Measurements from ENCODE around the gene TEX13D. TPM values are rescaled to one million over a fixed set of nuclear protein-coding genes. Genes with fewer than 3 reads are reported as not detected.

Gene TEX13D
- total RNA-seq (ENCODE audit: low replicate concordance) = not detected in 2 replicates

GRCh38 chrX:124332481-124333424 lies at the start of gene TEX13D:
TEX13D (plus strand) TSS chrX:124332660; CDS start chrX:124332918, 258 bp downstream.

GRCh38 chrX:124346117-124346876 lies 13.8 kb downstream of the TEX13D start, which contains the start of gene SH2D1A:
SH2D1A (plus strand) TSS chrX:124346563; CDS start chrX:124346643, 80 bp downstream.

Other genes starting within 250 kb of the TEX13D start
- gene SH2D1A, start 13.9 kb downstream of the TEX13D start, total RNA-seq (ENCODE audit: low replicate concordance) = not detected in 2 replicates